A673 (cell line): ENCODE data around the gene ANK3. TPM values are rescaled to one million over a fixed set of nuclear protein-coding genes. Genes with fewer than 3 reads are reported as not detected.

Source experiments
- BruUV-seq: library from RNA; stranded (reverse); fragments of 400-500 nt; replicated peaks from 2 replicates; lab custom pipeline; 2021; lab: Mats Ljungman, UMichigan
- CTCF ChIA-PET: fragments of 300-600 bp; sonication (Branson Sonifier 250); formaldehyde crosslinking; loops from one replicate; lab custom pipeline; 2022; ENCODE audit warnings: antibody characterized with exemption; lab: Charles Lee
- POLR2A ChIA-PET: fragments of 300-600 bp; sonication (Branson Sonifier 250); formaldehyde crosslinking; loops from one replicate; lab custom pipeline; 2022; ENCODE audit warnings: antibody characterized with exemption; ENCODE audit not compliant: low non-redundant PET; lab: Charles Lee
- DNase-seq: peaks from one replicate; pipeline ENCODE4 v3.0.0-alpha.2; 2015; ENCODE audit warnings: low spot score
- H3K27ac ChIP-seq: fragments of 200-600 bp; sonication (generic); 2 replicates; pipeline ENCODE4 v1.5.1; 2016; ENCODE audit warnings: mixed run types, low read depth, mild to moderate bottlenecking, mixed read lengths, antibody characterized with exemption, low read length; ENCODE audit not compliant: poor library complexity, severe bottlenecking
- H3K27me3 ChIP-seq: fragments of 200-600 bp; sonication (generic); replicated peaks from 2 replicates; pipeline ENCODE4 v1.6.1; 2017; ENCODE audit warnings: mixed run types, low read depth, mild to moderate bottlenecking, mixed read lengths, antibody characterized with exemption, low read length; ENCODE audit not compliant: insufficient read depth, poor library complexity
- H3K36me3 ChIP-seq: fragments of 200-600 bp; sonication (generic); 2 replicates; pipeline ENCODE4 v1.6.1; 2016; ENCODE audit warnings: mixed run types, mild to moderate bottlenecking, mixed read lengths, antibody characterized with exemption, low read length; ENCODE audit not compliant: insufficient read depth, poor library complexity, severe bottlenecking
- H3K4me1 ChIP-seq: fragments of 200-600 bp; sonication (generic); 2 replicates; pipeline ENCODE4 v1.6.1; 2017; ENCODE audit warnings: mixed run types, mild to moderate bottlenecking, mixed read lengths, antibody characterized with exemption, low read length; ENCODE audit not compliant: insufficient read depth, poor library complexity, severe bottlenecking
- H3K4me3 ChIP-seq: fragments of 200-600 bp; sonication (generic); 2 replicates; pipeline ENCODE4 v1.5.1; 2016; ENCODE audit warnings: low read depth, mixed run types, mild to moderate bottlenecking, mixed read lengths, low read length; ENCODE audit not compliant: poor library complexity, severe bottlenecking
- H3K9me3 ChIP-seq: fragments of 200-600 bp; sonication (generic); 2 replicates; pipeline ENCODE4 v1.6.1; 2016; ENCODE audit warnings: mixed run types, low read depth, mild to moderate bottlenecking, mixed read lengths, antibody characterized with exemption, low read length; ENCODE audit not compliant: poor library complexity, severe bottlenecking
- EZH2 ChIP-seq: fragments of 200-600 bp; sonication (generic); IDR thresholded peaks from 2 replicates; pipeline ENCODE4 v1.6.1; 2017; ENCODE audit warnings: borderline replicate concordance, low read depth, mild to moderate bottlenecking, mixed read lengths, antibody characterized with exemption, low read length; ENCODE audit not compliant: poor library complexity, severe bottlenecking
- intact Hi-C: fragments of 100-400 bp; cut with micrococcal nuclease; formaldehyde crosslinking; loops from one replicate; pipeline ENCODE4 v1.10.0; 2022; ENCODE audit not compliant: unreplicated experiment
- total RNA-seq: library from RNA; stranded (reverse); gene quantifications from 2 replicates; pipeline ENCODE4 v1.2.3, GENCODE V29; 2021
- TF ChIP-seq, protein P1 (sequence below): fragments of 300-800, 200-600 bp; sonication (generic); conservative IDR thresholded peaks from 2 replicates; pipeline ENCODE4 v1.5.1; 2017; ENCODE audit warnings: low read depth, mild to moderate bottlenecking, antibody characterized with exemption, low read length, moderate library complexity, mixed read lengths

Gene ANK3
- total RNA-seq, 1 experiment from 2014 or later = 13.5 TPM

GRCh38 chr10:60176925-60177324, 212.8 kb downstream of the ANK3 start:
- intact Hi-C loops = no loop called here

DNA sequence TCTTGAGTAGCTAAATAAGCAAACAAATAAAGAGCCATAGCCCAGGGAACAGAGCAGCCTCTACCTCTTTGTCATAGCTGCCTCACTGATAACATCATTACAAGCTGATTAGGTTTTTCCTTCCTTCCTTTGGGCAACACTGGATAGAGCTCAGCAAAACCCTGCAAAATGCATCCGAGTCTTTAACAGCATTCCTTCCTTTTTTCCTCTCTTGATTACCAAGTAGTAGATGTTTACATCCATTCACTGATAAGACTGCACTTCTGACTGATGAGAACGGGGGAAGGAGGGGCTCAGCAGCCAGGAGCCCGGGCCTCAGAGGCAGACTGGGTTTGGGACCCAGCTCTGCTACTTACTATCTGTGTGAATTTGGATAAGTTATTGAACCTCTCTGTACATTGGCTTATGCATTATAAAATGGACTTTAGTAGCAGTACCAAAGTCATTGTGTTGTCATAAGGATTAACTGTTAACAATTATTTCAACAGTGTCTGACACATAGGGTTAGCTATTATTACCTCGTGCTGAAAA, 214.2 kb downstream of the ANK3 start:
- Histone ChIP-seq H3K4me3 (no peak overlapping the region), H3K9me3 (no peaks in the 10 kb centered on the region), H3K27me3 (no peaks in the 10 kb centered on the region), H3K36me3 (no peaks in the 10 kb centered on the region), H3K4me1 (no peaks in the 10 kb centered on the region), H3K27ac (no peak overlapping the region)
- ChIA-PET POLR2A (interaction anchor here (0.6 kb wide), 1 partner anchor 38 kb away, joined by 5 read pairs; no protein-coding TSS in a partner anchor), CTCF (no interaction called here)
- no peak for DNase-seq
- TF ChIP-seq EZH2 = no peak
- TF ChIP-seq, protein P1, sequence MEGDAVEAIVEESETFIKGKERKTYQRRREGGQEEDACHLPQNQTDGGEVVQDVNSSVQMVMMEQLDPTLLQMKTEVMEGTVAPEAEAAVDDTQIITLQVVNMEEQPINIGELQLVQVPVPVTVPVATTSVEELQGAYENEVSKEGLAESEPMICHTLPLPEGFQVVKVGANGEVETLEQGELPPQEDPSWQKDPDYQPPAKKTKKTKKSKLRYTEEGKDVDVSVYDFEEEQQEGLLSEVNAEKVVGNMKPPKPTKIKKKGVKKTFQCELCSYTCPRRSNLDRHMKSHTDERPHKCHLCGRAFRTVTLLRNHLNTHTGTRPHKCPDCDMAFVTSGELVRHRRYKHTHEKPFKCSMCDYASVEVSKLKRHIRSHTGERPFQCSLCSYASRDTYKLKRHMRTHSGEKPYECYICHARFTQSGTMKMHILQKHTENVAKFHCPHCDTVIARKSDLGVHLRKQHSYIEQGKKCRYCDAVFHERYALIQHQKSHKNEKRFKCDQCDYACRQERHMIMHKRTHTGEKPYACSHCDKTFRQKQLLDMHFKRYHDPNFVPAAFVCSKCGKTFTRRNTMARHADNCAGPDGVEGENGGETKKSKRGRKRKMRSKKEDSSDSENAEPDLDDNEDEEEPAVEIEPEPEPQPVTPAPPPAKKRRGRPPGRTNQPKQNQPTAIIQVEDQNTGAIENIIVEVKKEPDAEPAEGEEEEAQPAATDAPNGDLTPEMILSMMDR = no peak
- no TSS peak for BruUV-seq
- intact Hi-C loops = no loop called here

More at GRCh38 chr10:60176925-60177324, 212.8 kb downstream of the ANK3 start:
- H3K9me3 ChIP-seq = no peaks in the 10 kb centered on the region
- POLR2A ChIA-PET = no interaction called here
- CTCF ChIA-PET = no interaction called here
- TF ChIP-seq EZH2 = no peak
- TF ChIP-seq, protein P1 = no peak
- no peaks in the 10 kb centered on the region for H3K27me3 ChIP-seq
- H3K4me1 ChIP-seq = no peaks in the 10 kb centered on the region
- no peak for DNase-seq
- H3K27ac ChIP-seq = no peak overlapping the region
- no TSS peak for BruUV-seq
- H3K4me3 ChIP-seq = no peak overlapping the region
- H3K36me3 ChIP-seq = no peaks in the 10 kb centered on the region

- H3K9me3 ChIP-seq = no peaks in the 10 kb centered on the region
- H3K36me3 ChIP-seq = no peaks in the 10 kb centered on the region
- DNase-seq = no peak
- no peaks in the 10 kb centered on the region for H3K4me1 ChIP-seq
- TF ChIP-seq EZH2 = no peak
- TF ChIP-seq, protein P1 = no peak
- BruUV-seq = no TSS peak
- H3K4me3 ChIP-seq = no peak overlapping the region
- intact Hi-C loops = no loop called here
- no peak overlapping the region for H3K27ac ChIP-seq
- ChIA-PET POLR2A (no interaction called here), CTCF (no interaction called here)
- H3K27me3 ChIP-seq = no peaks in the 10 kb centered on the region
These were observed 217.2 kb downstream of the ANK3 start for GRCh38 chr10:60172363-60172990.
